Measurements from ENCODE around the gene FARP2. TPM values are rescaled to one million over a fixed set of nuclear protein-coding genes. Genes with fewer than 3 reads are reported as not detected.
"Not testable (repeated sequence)": the region's sequence is repeated elsewhere in the genome, so short reads cannot be mapped to it uniquely, and the experiment has no call there.

FARP2 gene
- total RNA-seq, 1 donor from 2014 or later: 65.0 TPM

GRCh38 chr2:241445426-241445825, 89.3 kb downstream of the FARP2 start:
- FAIRE-seq: no peak
- peaks cover 11% of the 10 kb centered on the region for H3K36me3 Mint-ChIP-seq (ENCODE audit: low read depth, unreplicated experiment)
- peaks cover 8% of the 10 kb centered on the region for H3K36me3 ChIP-seq (ENCODE audit: insufficient read depth, low read length)

GRCh38 chr2:241450092-241450491, 94.0 kb downstream of the FARP2 start:
- not testable (repeated sequence) for H3K4me3 Mint-ChIP-seq (ENCODE audit: unreplicated experiment); H3K79me2 ChIP-seq (ENCODE audit: insufficient read depth, low read length); H3K9ac ChIP-seq (ENCODE audit: low read length)

More at GRCh38 chr2:241445426-241445825, 89.3 kb downstream of the FARP2 start:
- Histone ChIP-seq H3K4me3 (ENCODE audit: insufficient read depth, low read depth, low read length) (no peak overlapping the region), H3K4me1 (ENCODE audit: insufficient read depth, low read length) (peaks cover 7% of the 10 kb centered on the region), H3K27ac (ENCODE audit: low read depth, low read length) (no peak overlapping the region), H3K9me3 (ENCODE audit: insufficient read depth, low read depth, low read length) (no peaks in the 10 kb centered on the region), H3K4me2 (ENCODE audit: low read length) (no peak overlapping the region), H2AFZ (ENCODE audit: low read depth, low read length) (no peak overlapping the region), H3K9ac (ENCODE audit: low read length) (no peak overlapping the region), H4K20me1 (ENCODE audit: insufficient read depth, low read length) (peaks cover 72% of the 10 kb centered on the region), H3K79me2 (ENCODE audit: insufficient read depth, low read length) (no peaks in the 10 kb centered on the region), H3K27me3 (ENCODE audit: insufficient read depth, low read length) (no peaks in the 10 kb centered on the region)
- H3K27me3 Mint-ChIP-seq (ENCODE audit: low read depth, unreplicated experiment): no peaks in the 10 kb centered on the region
- H3K27ac Mint-ChIP-seq (ENCODE audit: unreplicated experiment): no peak overlapping the region
- no peak overlapping the region for H3K4me3 Mint-ChIP-seq (ENCODE audit: unreplicated experiment)
- TF ChIP-seq, protein P1, sequence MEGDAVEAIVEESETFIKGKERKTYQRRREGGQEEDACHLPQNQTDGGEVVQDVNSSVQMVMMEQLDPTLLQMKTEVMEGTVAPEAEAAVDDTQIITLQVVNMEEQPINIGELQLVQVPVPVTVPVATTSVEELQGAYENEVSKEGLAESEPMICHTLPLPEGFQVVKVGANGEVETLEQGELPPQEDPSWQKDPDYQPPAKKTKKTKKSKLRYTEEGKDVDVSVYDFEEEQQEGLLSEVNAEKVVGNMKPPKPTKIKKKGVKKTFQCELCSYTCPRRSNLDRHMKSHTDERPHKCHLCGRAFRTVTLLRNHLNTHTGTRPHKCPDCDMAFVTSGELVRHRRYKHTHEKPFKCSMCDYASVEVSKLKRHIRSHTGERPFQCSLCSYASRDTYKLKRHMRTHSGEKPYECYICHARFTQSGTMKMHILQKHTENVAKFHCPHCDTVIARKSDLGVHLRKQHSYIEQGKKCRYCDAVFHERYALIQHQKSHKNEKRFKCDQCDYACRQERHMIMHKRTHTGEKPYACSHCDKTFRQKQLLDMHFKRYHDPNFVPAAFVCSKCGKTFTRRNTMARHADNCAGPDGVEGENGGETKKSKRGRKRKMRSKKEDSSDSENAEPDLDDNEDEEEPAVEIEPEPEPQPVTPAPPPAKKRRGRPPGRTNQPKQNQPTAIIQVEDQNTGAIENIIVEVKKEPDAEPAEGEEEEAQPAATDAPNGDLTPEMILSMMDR (IDR thresholded peaks at IDR 0.05; ENCODE audit: insufficient read depth, low read depth, low read length): no peak
- TF ChIP-seq EZH2 (IDR thresholded peaks at IDR 0.05; ENCODE audit: insufficient read depth, low read length): no peak
- H3K4me1 Mint-ChIP-seq (ENCODE audit: low read depth, unreplicated experiment): peaks cover 29% of the 10 kb centered on the region
- no peaks in the 10 kb centered on the region for H3K9me3 Mint-ChIP-seq (ENCODE audit: unreplicated experiment)
- DNase-seq (ENCODE audit: low read depth): no peak

GRCh38 chr2:241451840-241452506, 95.9 kb downstream of the FARP2 start:
- H3K9ac ChIP-seq (ENCODE audit: low read length): no peak overlapping the region
- H3K4me3 ChIP-seq (ENCODE audit: insufficient read depth, low read depth, low read length): no peak overlapping the region
- H3K36me3 ChIP-seq (ENCODE audit: insufficient read depth, low read length): no peaks in the 10 kb centered on the region
- H3K27me3 ChIP-seq (ENCODE audit: insufficient read depth, low read length): no peaks in the 10 kb centered on the region
- no peaks in the 10 kb centered on the region for H3K9me3 Mint-ChIP-seq (ENCODE audit: unreplicated experiment)
- H3K4me1 Mint-ChIP-seq (ENCODE audit: low read depth, unreplicated experiment): no peaks in the 10 kb centered on the region
- no peaks in the 10 kb centered on the region for H3K79me2 ChIP-seq (ENCODE audit: insufficient read depth, low read length)
- H3K9me3 ChIP-seq (ENCODE audit: insufficient read depth, low read depth, low read length): no peaks in the 10 kb centered on the region
- FAIRE-seq (no peak), DNase-seq (ENCODE audit: low read depth) (no peak)
- no peak overlapping the region for H3K27ac Mint-ChIP-seq (ENCODE audit: unreplicated experiment)
- no peak overlapping the region for H3K27ac ChIP-seq (ENCODE audit: low read depth, low read length)
- no peaks in the 10 kb centered on the region for H3K4me1 ChIP-seq (ENCODE audit: insufficient read depth, low read length)
- H3K36me3 Mint-ChIP-seq (ENCODE audit: low read depth, unreplicated experiment): peaks cover 2% of the 10 kb centered on the region
- H3K27me3 Mint-ChIP-seq (ENCODE audit: low read depth, unreplicated experiment): no peaks in the 10 kb centered on the region
- peak overlapping the region; percentile 34 for H3K4me3 Mint-ChIP-seq (ENCODE audit: unreplicated experiment)
- no peak overlapping the region for H3K4me2 ChIP-seq (ENCODE audit: low read length)
- H4K20me1 ChIP-seq (ENCODE audit: insufficient read depth, low read length): peaks cover 14% of the 10 kb centered on the region
- H2AFZ ChIP-seq (ENCODE audit: low read depth, low read length): no peak overlapping the region
- TF ChIP-seq EZH2 (IDR thresholded peaks at IDR 0.05; ENCODE audit: insufficient read depth, low read length): no peak
- TF ChIP-seq, protein P1 (IDR thresholded peaks at IDR 0.05; ENCODE audit: insufficient read depth, low read depth, low read length): no peak

More at GRCh38 chr2:241450092-241450491, 94.0 kb downstream of the FARP2 start:
- H3K27ac Mint-ChIP-seq (ENCODE audit: unreplicated experiment); H3K9me3 ChIP-seq (ENCODE audit: insufficient read depth, low read depth, low read length); H3K27me3 Mint-ChIP-seq (ENCODE audit: low read depth, unreplicated experiment); H3K4me2 ChIP-seq (ENCODE audit: low read length); H3K9me3 Mint-ChIP-seq (ENCODE audit: unreplicated experiment); H3K4me1 ChIP-seq (ENCODE audit: insufficient read depth, low read length); H3K27ac ChIP-seq (ENCODE audit: low read depth, low read length); DNase-seq (ENCODE audit: low read depth); H3K36me3 ChIP-seq (ENCODE audit: insufficient read depth, low read length); H2AFZ ChIP-seq (ENCODE audit: low read depth, low read length); FAIRE-seq; H3K36me3 Mint-ChIP-seq (ENCODE audit: low read depth, unreplicated experiment); H3K4me1 Mint-ChIP-seq (ENCODE audit: low read depth, unreplicated experiment); H3K27me3 ChIP-seq (ENCODE audit: insufficient read depth, low read length); H3K4me3 ChIP-seq (ENCODE audit: insufficient read depth, low read depth, low read length): not testable (repeated sequence)
- peaks cover 31% of the 10 kb centered on the region for H4K20me1 ChIP-seq (ENCODE audit: insufficient read depth, low read length)

DNA sequence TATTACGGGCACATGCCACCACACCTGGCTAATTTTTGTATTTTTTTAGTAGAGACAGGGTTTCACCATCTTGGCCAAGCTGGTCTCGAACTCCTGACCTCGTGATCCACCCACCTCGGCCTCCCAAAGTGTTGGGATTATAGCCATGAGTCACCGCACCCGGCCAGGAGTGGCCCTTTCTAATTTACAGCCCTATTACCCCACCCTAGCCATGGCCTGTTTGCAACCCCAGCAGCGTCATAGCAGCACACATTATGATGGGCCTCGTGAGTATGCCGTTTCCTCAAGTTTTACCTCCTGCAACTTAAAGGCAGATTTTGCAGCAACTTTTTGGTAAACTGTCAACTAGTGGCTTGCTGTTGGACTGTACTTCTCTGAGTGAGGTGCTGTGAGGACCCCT, 97.8 kb downstream of the FARP2 start:
- H3K4me1 ChIP-seq (ENCODE audit: insufficient read depth, low read length); H3K36me3 ChIP-seq (ENCODE audit: insufficient read depth, low read length); H3K79me2 ChIP-seq (ENCODE audit: insufficient read depth, low read length); H3K4me1 Mint-ChIP-seq (ENCODE audit: low read depth, unreplicated experiment); H3K9me3 Mint-ChIP-seq (ENCODE audit: unreplicated experiment); H3K9me3 ChIP-seq (ENCODE audit: insufficient read depth, low read depth, low read length); FAIRE-seq; H4K20me1 ChIP-seq (ENCODE audit: insufficient read depth, low read length); H3K9ac ChIP-seq (ENCODE audit: low read length); H3K27me3 ChIP-seq (ENCODE audit: insufficient read depth, low read length); H2AFZ ChIP-seq (ENCODE audit: low read depth, low read length); DNase-seq (ENCODE audit: low read depth); H3K27ac ChIP-seq (ENCODE audit: low read depth, low read length); H3K4me3 ChIP-seq (ENCODE audit: insufficient read depth, low read depth, low read length); H3K36me3 Mint-ChIP-seq (ENCODE audit: low read depth, unreplicated experiment); H3K27ac Mint-ChIP-seq (ENCODE audit: unreplicated experiment); H3K4me2 ChIP-seq (ENCODE audit: low read length); H3K27me3 Mint-ChIP-seq (ENCODE audit: low read depth, unreplicated experiment); H3K4me3 Mint-ChIP-seq (ENCODE audit: unreplicated experiment): not testable (repeated sequence)

All from astrocyte (in vitro differentiated cells and primary cell).